PC-3 (cell line): ENCODE results near the gene YPEL2.

Experiments
- EZH2 ChIP-seq: fragments of 300-600 bp; sonication (generic); IDR thresholded peaks from one replicate; pipeline ENCODE4 v1.6.1; 2017; ENCODE audit warnings: antibody characterized with exemption, mild to moderate bottlenecking, low read length; ENCODE audit not compliant: unreplicated experiment
- EZH2phosphoT487 ChIP-seq: fragments of 300-600 bp; sonication (generic); IDR thresholded peaks from 2 replicates; pipeline ENCODE4 v1.6.1; 2018; ENCODE audit warnings: mild to moderate bottlenecking, antibody characterized with exemption, low read length, borderline replicate concordance
- TF ChIP-seq, protein P1 (sequence below): fragments of 300-600 bp; sonication (generic); conservative IDR thresholded peaks from 2 replicates; pipeline ENCODE4 v1.5.1; 2017; ENCODE audit warnings: antibody characterized with exemption, low read depth, mild to moderate bottlenecking, low read length

DNA sequence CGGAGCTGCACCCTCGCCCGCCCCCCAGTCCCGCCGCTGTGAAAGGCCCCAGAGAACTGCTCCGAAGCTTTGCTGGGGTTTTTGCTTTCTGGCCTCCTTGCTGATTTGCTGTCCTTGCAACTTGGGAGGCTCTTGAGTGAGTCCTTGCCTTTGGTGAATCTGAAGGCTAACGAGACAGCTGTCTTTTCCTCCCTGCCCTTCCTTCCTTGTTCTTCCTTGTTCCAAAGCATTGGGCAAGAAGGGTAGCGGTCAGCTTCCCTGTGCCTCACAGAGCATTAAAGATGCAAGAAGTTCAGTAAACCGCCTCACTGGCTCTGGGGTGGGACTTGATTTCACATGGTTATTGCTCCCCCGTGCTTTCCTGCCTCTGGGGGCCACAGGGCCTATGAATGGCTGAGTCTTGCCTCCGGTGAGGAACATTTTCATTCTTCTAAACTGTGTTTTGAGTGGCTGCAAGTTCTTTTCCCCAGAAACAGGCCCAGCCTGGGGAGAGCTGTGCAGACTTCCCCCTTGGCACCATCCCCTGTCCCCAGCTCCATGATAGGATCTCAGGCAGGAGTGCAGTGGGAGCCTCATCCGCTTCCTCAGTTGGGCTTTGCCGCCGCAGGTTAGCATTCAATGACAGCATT, 1.4 kb downstream of the YPEL2 start:
- TF ChIP-seq, protein P1, sequence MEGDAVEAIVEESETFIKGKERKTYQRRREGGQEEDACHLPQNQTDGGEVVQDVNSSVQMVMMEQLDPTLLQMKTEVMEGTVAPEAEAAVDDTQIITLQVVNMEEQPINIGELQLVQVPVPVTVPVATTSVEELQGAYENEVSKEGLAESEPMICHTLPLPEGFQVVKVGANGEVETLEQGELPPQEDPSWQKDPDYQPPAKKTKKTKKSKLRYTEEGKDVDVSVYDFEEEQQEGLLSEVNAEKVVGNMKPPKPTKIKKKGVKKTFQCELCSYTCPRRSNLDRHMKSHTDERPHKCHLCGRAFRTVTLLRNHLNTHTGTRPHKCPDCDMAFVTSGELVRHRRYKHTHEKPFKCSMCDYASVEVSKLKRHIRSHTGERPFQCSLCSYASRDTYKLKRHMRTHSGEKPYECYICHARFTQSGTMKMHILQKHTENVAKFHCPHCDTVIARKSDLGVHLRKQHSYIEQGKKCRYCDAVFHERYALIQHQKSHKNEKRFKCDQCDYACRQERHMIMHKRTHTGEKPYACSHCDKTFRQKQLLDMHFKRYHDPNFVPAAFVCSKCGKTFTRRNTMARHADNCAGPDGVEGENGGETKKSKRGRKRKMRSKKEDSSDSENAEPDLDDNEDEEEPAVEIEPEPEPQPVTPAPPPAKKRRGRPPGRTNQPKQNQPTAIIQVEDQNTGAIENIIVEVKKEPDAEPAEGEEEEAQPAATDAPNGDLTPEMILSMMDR: no peak
- TF ChIP-seq EZH2: no peak
- no peak for TF ChIP-seq EZH2phosphoT487
